ENCODE data around the gene XYLT2. TPM values are rescaled to one million over a fixed set of nuclear protein-coding genes. Genes with fewer than 3 reads are reported as not detected.

The XYLT2 gene
- total RNA-seq, 2 donors from 2014 or later, result 31.5 to 32.7 TPM

- ATAC-seq, result no peak
- Mint-ChIP-seq H3K27ac (peak overlapping the region in 1 of 2 donors; percentile 60), H3K36me3 (peaks cover 13 to 24% of the 10 kb centered on the region in 2 donors), H3K9me3 (no peaks in the 10 kb centered on the region)
- no peak for DNase-seq (ENCODE audit: low spot score in 2 of 2)
Observed at GRCh38 chr17:50367401-50367800, 21.5 kb downstream of the XYLT2 start.

DNA sequence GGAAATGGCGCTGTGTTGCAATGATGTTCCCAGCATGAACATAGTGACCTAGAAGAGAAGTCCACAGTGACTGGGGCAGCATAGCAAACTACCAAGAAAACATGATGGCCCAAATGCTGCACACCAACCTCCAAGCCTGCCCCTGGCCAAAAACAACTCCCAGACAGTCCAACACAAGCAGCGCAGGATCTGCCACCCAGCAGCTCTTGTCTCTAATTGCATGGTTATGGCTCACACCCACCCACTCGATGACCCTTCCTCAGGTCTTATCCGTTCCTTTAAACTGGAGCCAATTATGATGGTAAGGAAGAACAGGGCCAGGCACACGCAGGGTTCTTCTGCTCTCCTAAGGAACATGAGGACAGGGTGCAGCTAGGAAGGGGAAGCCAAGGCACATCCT is 24.1 kb downstream of the XYLT2 start:
- peaks cover 28 to 39% of the 10 kb centered on the region in 2 donors for H3K36me3 Mint-ChIP-seq

GRCh38 chr17:50371526-50371925 is 25.6 kb downstream of the XYLT2 start:
- H3K27ac Mint-ChIP-seq, result peak overlapping the region; percentile 98 to 99
- no peaks in the 10 kb centered on the region for H3K9me3 Mint-ChIP-seq
- DNase-seq (ENCODE audit: low spot score in 2 of 2) (no peak), ATAC-seq (no peak)
- peaks cover 28 to 53% of the 10 kb centered on the region in 2 donors for H3K36me3 Mint-ChIP-seq

More for the DNA sequence above, 24.1 kb downstream of the XYLT2 start:
- DNase-seq (ENCODE audit: low spot score in 2 of 2) (no peak), ATAC-seq (no peak)
- H3K27ac Mint-ChIP-seq, result peak overlapping the region in 1 of 2 donors; percentile 27
- no peaks in the 10 kb centered on the region for H3K9me3 Mint-ChIP-seq

- ATAC-seq, result no peak
- peak overlapping the region; percentile 98 to 99 for H3K27ac Mint-ChIP-seq
- peaks cover 28 to 53% of the 10 kb centered on the region in 2 donors for H3K36me3 Mint-ChIP-seq
- DNase-seq (ENCODE audit: low spot score in 2 of 2), result no peak
- H3K9me3 Mint-ChIP-seq, result no peaks in the 10 kb centered on the region
Observed at GRCh38 chr17:50372222-50372757, 26.4 kb downstream of the XYLT2 start.

GRCh38 chr17:50372758-50373556 is 27.0 kb downstream of the XYLT2 start, which contains the start of the genes EME1 and MRPL27:
Gene EME1 (plus strand): TSS chr17:50373229. CDS start chr17:50375209, 1,980 bp downstream.
Gene MRPL27 (minus strand): TSS chr17:50373184. CDS start chr17:50373170, 14 bp downstream.
- H3K27ac Mint-ChIP-seq, result peak within 1 kb of the TSS; percentile 98 to 99
- no peaks in the 10 kb centered on the region for H3K9me3 Mint-ChIP-seq
- peaks cover 28 to 48% of the 10 kb centered on the region in 2 donors for H3K36me3 Mint-ChIP-seq
- DNase-seq (ENCODE audit: low spot score in 2 of 2) (peak; percentile 81 to 88), ATAC-seq (peak; percentile 94 to 95)

- DNase-seq (ENCODE audit: low spot score in 2 of 2), result no peak
- no peak for ATAC-seq
- Mint-ChIP-seq H3K9me3 (no peaks in the 10 kb centered on the region), H3K36me3 (peaks cover 28 to 43% of the 10 kb centered on the region in 2 donors), H3K27ac (peak overlapping the region; percentile 98 to 99)
Observed at GRCh38 chr17:50373705-50374104, 27.8 kb downstream of the XYLT2 start.

- no peak overlapping the region for H3K27ac Mint-ChIP-seq
- ATAC-seq, result no peak
- H3K36me3 Mint-ChIP-seq, result peaks cover 39 to 43% of the 10 kb centered on the region in 2 donors
- DNase-seq (ENCODE audit: low spot score in 2 of 2), result no peak
- H3K9me3 Mint-ChIP-seq, result no peaks in the 10 kb centered on the region
Observed at GRCh38 chr17:50375858-50376538, 30.1 kb downstream of the XYLT2 start.

DNA sequence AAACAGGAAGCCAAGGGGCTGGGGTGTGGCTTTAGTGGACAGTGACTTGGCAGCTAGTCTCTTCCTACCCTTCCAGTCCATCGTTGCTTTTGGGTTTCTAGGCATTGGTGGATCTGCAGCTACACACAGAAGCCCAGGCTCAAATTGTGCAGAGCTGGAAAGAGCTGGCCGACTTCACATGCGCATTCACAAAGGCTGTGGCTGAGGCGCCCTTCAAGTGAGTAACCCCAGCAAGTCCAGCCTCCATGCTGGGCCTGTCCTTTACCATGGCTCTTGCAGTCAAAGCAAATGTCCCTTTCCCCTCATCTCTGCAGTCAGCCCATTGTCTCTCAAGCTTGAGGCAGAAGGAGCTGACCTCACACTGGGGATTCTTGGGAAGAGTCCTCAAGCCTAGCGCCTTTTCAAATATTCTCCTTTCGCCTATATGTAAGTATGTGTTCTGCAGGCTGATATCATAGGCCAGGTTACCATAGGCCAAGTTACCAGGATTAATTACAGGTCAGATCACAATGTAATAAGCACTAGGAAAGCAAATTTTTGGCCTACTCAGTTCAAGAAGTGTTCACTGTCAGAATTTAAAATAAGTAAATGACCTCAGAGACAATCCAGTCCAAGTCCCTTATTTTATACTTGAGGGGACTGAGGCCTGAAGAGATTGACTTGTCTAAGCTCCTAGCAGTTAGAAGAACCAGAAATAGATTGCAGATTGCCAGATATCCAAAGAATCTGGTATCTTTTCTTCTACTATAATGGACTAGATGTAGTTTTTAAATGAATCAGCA is 33.6 kb downstream of the XYLT2 start:
- Mint-ChIP-seq H3K9me3 (no peaks in the 10 kb centered on the region), H3K27ac (no peak overlapping the region), H3K36me3 (peaks cover 20% of the 10 kb centered on the region in 2 donors)
- ATAC-seq, result no peak
- no peak for DNase-seq (ENCODE audit: low spot score in 2 of 2)

DNA sequence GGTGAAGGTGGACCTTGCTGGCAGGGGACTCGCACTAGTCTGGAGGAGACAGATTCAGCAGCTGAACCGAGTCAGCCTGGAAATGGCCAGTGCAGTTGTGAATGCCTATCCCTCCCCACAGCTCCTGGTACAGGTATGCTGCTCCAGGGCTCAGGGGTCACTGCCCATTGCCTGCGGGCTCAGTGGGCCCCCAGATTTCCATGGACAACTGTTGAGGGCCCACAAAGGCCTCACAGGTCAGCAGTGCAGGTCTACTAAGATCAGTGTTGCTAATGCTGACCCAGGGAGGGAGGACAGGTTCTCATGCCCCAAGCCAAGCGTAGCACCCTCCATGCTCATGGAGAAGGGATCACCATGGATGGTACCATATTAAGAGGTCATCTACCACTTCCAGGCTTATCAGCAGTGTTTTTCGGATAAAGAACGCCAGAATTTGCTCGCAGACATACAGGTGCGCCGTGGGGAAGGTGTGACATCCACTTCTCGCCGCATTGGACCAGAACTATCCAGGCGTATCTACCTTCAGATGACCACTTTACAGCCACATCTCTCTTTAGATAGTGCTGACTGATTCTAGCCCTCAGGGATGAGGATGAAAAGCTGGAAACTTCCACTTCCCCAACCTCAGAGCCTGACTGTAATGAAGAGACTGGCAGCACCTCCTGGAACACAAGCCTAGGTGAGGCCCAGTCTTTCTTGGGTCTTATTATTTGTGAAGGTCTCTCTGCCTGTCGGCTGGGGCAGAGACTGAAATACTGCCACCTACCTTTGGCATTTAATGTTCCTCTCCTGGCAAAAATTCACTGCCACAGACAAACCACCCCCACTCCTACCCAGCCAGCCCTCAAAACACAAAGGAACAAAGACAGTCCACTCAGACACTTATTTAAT is 34.7 kb downstream of the XYLT2 start:
- Mint-ChIP-seq H3K27ac (peak overlapping the region; percentile 20 to 77), H3K9me3 (no peaks in the 10 kb centered on the region)
- no peak for ATAC-seq

GRCh38 chr17:50381260-50381815 is 35.4 kb downstream of the XYLT2 start:
- H3K36me3 Mint-ChIP-seq, result peaks cover 11 to 20% of the 10 kb centered on the region in 2 donors
- no peaks in the 10 kb centered on the region for H3K9me3 Mint-ChIP-seq
- DNase-seq (ENCODE audit: low spot score in 2 of 2) (no peak), ATAC-seq (no peak)
- H3K27ac Mint-ChIP-seq, result peak overlapping the region; percentile 20 to 77

More for the DNA sequence above, 34.7 kb downstream of the XYLT2 start:
- no peak for DNase-seq (ENCODE audit: low spot score in 2 of 2)
- H3K36me3 Mint-ChIP-seq, result peaks cover 17 to 20% of the 10 kb centered on the region in 2 donors

DNA sequence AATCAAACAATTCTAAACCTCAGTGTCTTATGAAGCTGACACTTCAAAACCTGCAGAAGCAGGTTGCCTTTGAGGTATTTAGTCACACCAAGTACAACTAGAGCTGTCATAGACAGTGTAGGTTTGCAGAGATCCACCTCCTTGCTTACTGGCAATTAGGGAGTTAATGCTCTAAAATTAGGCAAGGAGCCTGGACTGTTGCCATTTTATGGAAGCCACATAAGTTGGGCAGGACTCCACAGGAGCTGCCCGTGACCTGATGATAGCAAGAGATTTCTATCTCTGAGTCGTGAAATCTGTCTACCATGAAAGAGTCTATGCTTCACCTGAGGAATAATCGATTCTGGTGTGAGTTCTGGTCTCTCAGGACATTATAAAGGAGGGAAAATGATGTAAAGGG is 36.0 kb downstream of the XYLT2 start:
- Mint-ChIP-seq H3K36me3 (peaks cover 9 to 20% of the 10 kb centered on the region in 2 donors), H3K9me3 (no peaks in the 10 kb centered on the region), H3K27ac (no peak overlapping the region)
- DNase-seq (ENCODE audit: low spot score in 2 of 2) (no peak), ATAC-seq (no peak)

DNA sequence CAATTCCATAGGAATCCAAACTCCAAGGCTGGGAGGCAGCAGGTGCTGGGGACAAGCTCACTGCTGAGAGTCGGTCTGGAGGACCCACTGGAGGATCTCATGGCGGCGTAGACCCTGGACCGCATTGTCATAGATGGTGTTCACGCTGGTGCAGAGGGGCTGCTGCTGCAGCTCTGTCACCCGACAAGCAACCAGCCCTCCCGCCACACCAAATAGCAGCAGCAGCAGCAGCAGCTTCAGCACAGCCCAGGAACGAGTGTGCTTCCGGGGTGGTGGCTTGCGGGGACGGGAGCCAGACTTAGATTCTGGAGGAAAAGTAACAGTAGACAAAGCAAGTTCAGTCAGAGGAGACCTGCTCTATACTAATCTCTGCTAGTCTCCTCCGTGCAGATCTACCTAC is 37.0 kb downstream of the XYLT2 start:
- Mint-ChIP-seq H3K9me3 (no peaks in the 10 kb centered on the region), H3K27ac (no peak overlapping the region), H3K36me3 (peaks cover 9 to 20% of the 10 kb centered on the region in 2 donors)
- DNase-seq (ENCODE audit: low spot score in 2 of 2) (no peak), ATAC-seq (no peak)

- Mint-ChIP-seq H3K9me3 (no peaks in the 10 kb centered on the region), H3K27ac (peak overlapping the region; percentile 38 to 82), H3K36me3 (peaks cover 4 to 9% of the 10 kb centered on the region in 2 donors)
- no peak for ATAC-seq
- no peak for DNase-seq (ENCODE audit: low spot score in 2 of 2)
Observed at GRCh38 chr17:50386510-50386909, 40.6 kb downstream of the XYLT2 start.

- Mint-ChIP-seq H3K36me3 (peaks cover 4 to 7% of the 10 kb centered on the region in 2 donors), H3K27ac (no peak overlapping the region), H3K9me3 (no peaks in the 10 kb centered on the region)
- DNase-seq (ENCODE audit: low spot score in 2 of 2) (no peak), ATAC-seq (no peak)
Observed at GRCh38 chr17:50388728-50389127, 42.8 kb downstream of the XYLT2 start.

GRCh38 chr17:50389534-50389933 is 43.6 kb downstream of the XYLT2 start:
- no peak for DNase-seq (ENCODE audit: low spot score in 2 of 2)
- no peak for ATAC-seq
- Mint-ChIP-seq H3K9me3 (no peaks in the 10 kb centered on the region), H3K36me3 (peaks cover 10 to 12% of the 10 kb centered on the region in 2 donors), H3K27ac (peak overlapping the region in 1 of 2 donors; percentile 25)
